ENCODE results near the gene ALK. TPM values are rescaled to one million over a fixed set of nuclear protein-coding genes. Genes with fewer than 3 reads are reported as not detected.

The ALK gene
- total and polyA plus RNA-seq, 10 of the 15 experiments (the other 5 are each of a cell fraction or from before 2014, with no cell fraction given) = 0.11 TPM; not detected in 9

DNA sequence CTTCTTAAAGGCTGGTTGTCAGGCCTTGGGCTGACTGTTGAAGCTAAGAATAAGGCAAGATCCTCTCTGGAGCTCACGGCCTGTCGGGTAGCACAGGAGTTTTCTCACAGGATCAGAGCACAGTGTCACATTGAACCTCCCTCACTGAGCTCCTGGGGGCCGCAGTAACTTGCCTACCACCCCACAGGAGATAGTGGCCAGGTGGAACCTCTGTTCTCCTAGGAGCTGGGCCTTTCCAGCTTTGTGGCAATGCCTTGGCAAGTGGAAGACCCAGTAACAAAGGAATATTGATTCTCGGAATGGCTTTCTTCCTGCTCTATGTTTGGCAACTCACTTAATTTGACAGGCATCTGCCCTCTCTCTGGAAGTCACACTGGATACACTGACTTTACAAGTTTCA is 1.2 kb upstream of the ALK start:
- no peak overlapping the region for H2AFZ ChIP-seq (ENCODE audit: control insufficient read depth, low read depth, low read length)
- 40% methylated on average over 4 of the region's 4 CpGs for WGBS (ENCODE audit: insufficient coverage, insufficient replicate concordance, low lambda C conversion rate, missing lambda C conversion rate)
- H3K27me3 ChIP-seq (replicated peaks in 1 of 2; ENCODE audit: control insufficient read depth in 2 of 2, insufficient read depth in 2 of 2, low read length in 1 of 2) = peaks cover 6 to 13% of the 10 kb centered on the region in 2 experiments
- no peaks in the 10 kb centered on the region for H3K36me3 ChIP-seq (ENCODE audit: control insufficient read depth in 2 of 2, insufficient read depth in 2 of 2, low read length in 1 of 2)
- RAD21 ChIA-PET (ENCODE audit: unreplicated experiment) = interaction anchor here (1.1 to 4.7 kb wide), 4 partner anchors 15 to 191 kb away, joined by 3 to 26 read pairs (median 5); no protein-coding TSS in a partner anchor
- no peaks in the 10 kb centered on the region for H3K4me1 ChIP-seq (ENCODE audit: control insufficient read depth, insufficient read depth, low read length)
- DNase-seq (ENCODE audit: low read depth, low spot score) (no peak), ATAC-seq (no peak), FAIRE-seq (no peak)
- no peaks in the 10 kb centered on the region for H3K9me3 ChIP-seq (replicated peaks; ENCODE audit: control insufficient read depth, insufficient read depth, low read length)
- POLR2A ChIA-PET = no interaction called here
- no peaks in the 10 kb centered on the region for H4K20me1 ChIP-seq (ENCODE audit: control insufficient read depth, insufficient read depth)
- SMC1A ChIA-PET (ENCODE audit: uncharacterized antibody, unreplicated experiment) = interaction anchor here (0.6 to 3.3 kb wide), 9 partner anchors 9 to 191 kb away, joined by 3 to 24 read pairs (median 3); no protein-coding TSS in a partner anchor
- no peak overlapping the region for H3K4me2 ChIP-seq (ENCODE audit: control insufficient read depth, insufficient read depth)
- CTCF ChIA-PET = interaction anchor here (0.7 to 3.1 kb wide), 12 partner anchors 9 to 789 kb away, joined by 3 to 58 read pairs (median 4); no protein-coding TSS in a partner anchor
- intact Hi-C loops (cut with micrococcal nuclease; ENCODE audit: unreplicated experiment) (loop anchor here (1.0 to 5.0 kb wide), 4 partner anchors 104 to 965 kb away; no protein-coding TSS in a partner anchor), in situ Hi-C loops (cut with MboI) (no loop called here)
- TF ChIP-seq BRCA1 (IDR thresholded peaks at IDR 0.05; ENCODE audit: low read depth, low read length) = no peak
- TF ChIP-seq SIX5 (IDR thresholded peaks at IDR 0.05; ENCODE audit: low read depth, low read length, severe bottlenecking) = no peak
- no peak for TF ChIP-seq TBL1XR1 (IDR thresholded peaks at IDR 0.05; ENCODE audit: low read depth, low read length)
- TF ChIP-seq KDM1A (IDR thresholded peaks at IDR 0.05; ENCODE audit: borderline replicate concordance) = no peak
- TF ChIP-seq POLR2A (IDR thresholded peaks at IDR 0.05; ENCODE audit: low read depth, low read length) = no peak
- TF ChIP-seq ZZZ3 (IDR thresholded peaks at IDR 0.05; ENCODE audit: control insufficient read depth, insufficient read length, low read depth) = no peak
- no peak for TF ChIP-seq JUNB (IDR thresholded peaks at IDR 0.05)
- no peak for TF ChIP-seq EP300 (IDR thresholded peaks at IDR 0.05; ENCODE audit: borderline replicate concordance in 1 of 2, control insufficient read depth in 1 of 2, low read depth in 2 of 2, low read length in 2 of 2)
- TF ChIP-seq WRNIP1 (IDR thresholded peaks at IDR 0.05; ENCODE audit: borderline replicate concordance, low read depth, low read length) = no peak
- H3K4me3 ChIP-seq = no peak overlapping the region
- no TSS peak for BruUV-seq (replicated peaks)
- no peaks in the 10 kb centered on the region for H3K79me2 ChIP-seq (ENCODE audit: control insufficient read depth, insufficient read depth, low read length)
- no peak overlapping the region for H3K27ac ChIP-seq (ENCODE audit: control insufficient read depth, insufficient read depth)
- no peak overlapping the region for H3K9ac ChIP-seq (ENCODE audit: control insufficient read depth, insufficient read depth, low read length)

Data from GM12878 (cell line).